ENCODE results near the gene ATP12A. TPM values are rescaled to one million over a fixed set of nuclear protein-coding genes. Genes with fewer than 3 reads are reported as not detected.

ATP12A gene
- polyA plus RNA-seq, 2 of the 4 experiments (the other 2 are of a cell fraction): not detected

DNA sequence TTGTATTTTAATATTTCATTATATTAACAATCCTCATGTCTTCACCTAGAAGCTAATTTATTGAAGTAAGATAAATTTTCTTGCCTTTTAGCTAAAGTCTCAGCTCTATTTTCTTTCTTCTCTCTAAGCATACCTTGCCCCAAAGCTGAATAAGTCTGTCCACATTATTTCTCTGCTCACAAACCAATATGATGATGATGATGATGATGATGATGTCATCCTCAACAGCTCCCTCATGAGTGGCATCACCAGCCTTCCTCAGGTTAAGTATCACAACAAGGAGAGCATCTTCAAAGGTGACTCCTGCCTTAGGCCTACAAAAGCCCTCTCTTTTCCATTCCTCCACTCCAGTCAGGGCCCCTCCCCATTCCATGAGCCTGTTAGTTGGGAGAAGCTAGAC, 31.9 kb upstream of the ATP12A start:
- DNase-seq (ENCODE audit: low read depth in 1 of 2, low spot score in 1 of 2) (no peak), FAIRE-seq (no peak), ATAC-seq (no peak)
- Histone ChIP-seq H3K4me1 (no peaks in the 10 kb centered on the region), H3K4me3 (no peak overlapping the region), H3K4me2 (no peak overlapping the region), H3K9me3 (no peaks in the 10 kb centered on the region), H3K27ac (no peak overlapping the region)
- ChIA-PET POLR2A (no interaction called here), CTCF (interaction anchor here (0.9 to 1.4 kb wide), 2 partner anchors 11 to 21 kb away, joined by 3 to 5 read pairs; no protein-coding TSS in a partner anchor)
- no peak for TF ChIP-seq ZSCAN20 (CRISPR knock-in tag; IDR thresholded peaks at IDR 0.05)
- no peak for TF ChIP-seq POLR2A (IDR thresholded peaks at IDR 0.05; ENCODE audit: low read length)
- TF ChIP-seq POLR2AphosphoS2 (conservative IDR thresholded peaks at IDR 0.05; ENCODE audit: low read length): no peak

DNA sequence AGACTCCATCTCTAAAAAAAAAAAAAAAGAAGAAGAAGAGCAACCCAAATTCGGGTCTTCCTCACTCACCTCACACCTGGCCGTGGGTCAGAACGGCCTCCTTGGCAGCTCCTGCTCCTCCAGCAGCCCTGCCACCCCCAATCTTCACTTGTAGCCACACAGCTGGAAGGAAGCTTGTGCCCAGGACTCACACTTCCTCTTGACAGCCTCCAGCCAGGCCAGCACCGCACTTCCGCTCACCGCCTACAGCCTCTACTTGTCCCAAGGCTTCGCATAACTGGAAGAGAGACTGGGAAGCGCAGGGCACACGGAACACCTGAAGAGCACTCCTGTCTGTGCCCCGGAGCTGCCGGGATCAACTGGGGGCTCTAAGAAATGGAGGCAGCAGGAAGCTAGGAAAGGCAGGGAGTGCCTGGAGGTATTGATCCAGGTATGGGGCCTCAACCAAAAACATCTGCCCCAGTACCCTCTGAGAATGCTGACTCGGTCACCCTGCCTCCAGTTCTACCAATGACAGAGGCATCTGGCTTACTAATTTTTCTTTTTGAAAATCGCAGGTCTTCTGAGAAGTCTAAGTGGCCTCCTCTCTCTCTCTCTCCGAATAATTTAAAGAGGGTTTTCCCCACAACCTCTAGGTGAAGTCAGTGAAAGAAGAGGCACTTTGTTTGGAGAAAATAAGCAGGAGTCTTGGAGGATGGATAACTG, 31.1 kb upstream of the ATP12A start:
- FAIRE-seq: no peak
- TF ChIP-seq ESRRA (IDR thresholded peaks at IDR 0.05; ENCODE audit: borderline replicate concordance, low read length) (no peak), CBX2 (IDR thresholded peaks at IDR 0.05; ENCODE audit: borderline replicate concordance, low read depth) (no peak), CHD4 (IDR thresholded peaks at IDR 0.05; ENCODE audit: borderline replicate concordance) (no peak), HEYL (CRISPR knock-in tag; IDR thresholded peaks at IDR 0.05) (no peak), HOXB13 (CRISPR knock-in tag; IDR thresholded peaks at IDR 0.05; ENCODE audit: low read depth) (no peak), JUN (IDR thresholded peaks at IDR 0.05) (no peak), NPAS2 (CRISPR knock-in tag; IDR thresholded peaks at IDR 0.05; ENCODE audit: borderline replicate concordance) (no peak), TP53 (CRISPR knock-in tag; IDR thresholded peaks at IDR 0.05) (no peak), KDM1A (IDR thresholded peaks at IDR 0.05; ENCODE audit: low read depth) (no peak), HOXA7 (CRISPR knock-in tag; IDR thresholded peaks at IDR 0.05) (no peak), KDM5A (IDR thresholded peaks at IDR 0.05) (no peak), ZSCAN20 (CRISPR knock-in tag; IDR thresholded peaks at IDR 0.05) (no peak), MYC (IDR thresholded peaks at IDR 0.05; ENCODE audit: borderline replicate concordance, low read length) (no peak), RNF2 (IDR thresholded peaks at IDR 0.05; ENCODE audit: borderline replicate concordance, low read depth) (no peak)
- TF ChIP-seq, protein P1, sequence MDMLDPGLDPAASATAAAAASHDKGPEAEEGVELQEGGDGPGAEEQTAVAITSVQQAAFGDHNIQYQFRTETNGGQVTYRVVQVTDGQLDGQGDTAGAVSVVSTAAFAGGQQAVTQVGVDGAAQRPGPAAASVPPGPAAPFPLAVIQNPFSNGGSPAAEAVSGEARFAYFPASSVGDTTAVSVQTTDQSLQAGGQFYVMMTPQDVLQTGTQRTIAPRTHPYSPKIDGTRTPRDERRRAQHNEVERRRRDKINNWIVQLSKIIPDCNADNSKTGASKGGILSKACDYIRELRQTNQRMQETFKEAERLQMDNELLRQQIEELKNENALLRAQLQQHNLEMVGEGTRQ (IDR thresholded peaks at IDR 0.05): no peak
- TF ChIP-seq, protein P2, sequence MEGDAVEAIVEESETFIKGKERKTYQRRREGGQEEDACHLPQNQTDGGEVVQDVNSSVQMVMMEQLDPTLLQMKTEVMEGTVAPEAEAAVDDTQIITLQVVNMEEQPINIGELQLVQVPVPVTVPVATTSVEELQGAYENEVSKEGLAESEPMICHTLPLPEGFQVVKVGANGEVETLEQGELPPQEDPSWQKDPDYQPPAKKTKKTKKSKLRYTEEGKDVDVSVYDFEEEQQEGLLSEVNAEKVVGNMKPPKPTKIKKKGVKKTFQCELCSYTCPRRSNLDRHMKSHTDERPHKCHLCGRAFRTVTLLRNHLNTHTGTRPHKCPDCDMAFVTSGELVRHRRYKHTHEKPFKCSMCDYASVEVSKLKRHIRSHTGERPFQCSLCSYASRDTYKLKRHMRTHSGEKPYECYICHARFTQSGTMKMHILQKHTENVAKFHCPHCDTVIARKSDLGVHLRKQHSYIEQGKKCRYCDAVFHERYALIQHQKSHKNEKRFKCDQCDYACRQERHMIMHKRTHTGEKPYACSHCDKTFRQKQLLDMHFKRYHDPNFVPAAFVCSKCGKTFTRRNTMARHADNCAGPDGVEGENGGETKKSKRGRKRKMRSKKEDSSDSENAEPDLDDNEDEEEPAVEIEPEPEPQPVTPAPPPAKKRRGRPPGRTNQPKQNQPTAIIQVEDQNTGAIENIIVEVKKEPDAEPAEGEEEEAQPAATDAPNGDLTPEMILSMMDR (IDR thresholded peaks at IDR 0.05): no peak
- TF ChIP-seq, protein P3, sequence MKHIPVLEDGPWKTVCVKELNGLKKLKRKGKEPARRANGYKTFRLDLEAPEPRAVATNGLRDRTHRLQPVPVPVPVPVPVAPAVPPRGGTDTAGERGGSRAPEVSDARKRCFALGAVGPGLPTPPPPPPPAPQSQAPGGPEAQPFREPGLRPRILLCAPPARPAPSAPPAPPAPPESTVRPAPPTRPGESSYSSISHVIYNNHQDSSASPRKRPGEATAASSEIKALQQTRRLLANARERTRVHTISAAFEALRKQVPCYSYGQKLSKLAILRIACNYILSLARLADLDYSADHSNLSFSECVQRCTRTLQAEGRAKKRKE (CRISPR knock-in tag; IDR thresholded peaks at IDR 0.05; ENCODE audit: low read depth): no peak
- TF ChIP-seq, protein P4, sequence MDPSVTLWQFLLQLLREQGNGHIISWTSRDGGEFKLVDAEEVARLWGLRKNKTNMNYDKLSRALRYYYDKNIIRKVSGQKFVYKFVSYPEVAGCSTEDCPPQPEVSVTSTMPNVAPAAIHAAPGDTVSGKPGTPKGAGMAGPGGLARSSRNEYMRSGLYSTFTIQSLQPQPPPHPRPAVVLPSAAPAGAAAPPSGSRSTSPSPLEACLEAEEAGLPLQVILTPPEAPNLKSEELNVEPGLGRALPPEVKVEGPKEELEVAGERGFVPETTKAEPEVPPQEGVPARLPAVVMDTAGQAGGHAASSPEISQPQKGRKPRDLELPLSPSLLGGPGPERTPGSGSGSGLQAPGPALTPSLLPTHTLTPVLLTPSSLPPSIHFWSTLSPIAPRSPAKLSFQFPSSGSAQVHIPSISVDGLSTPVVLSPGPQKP (IDR thresholded peaks at IDR 0.05; ENCODE audit: low read depth, low read length): no peak
- TF ChIP-seq, protein P5, sequence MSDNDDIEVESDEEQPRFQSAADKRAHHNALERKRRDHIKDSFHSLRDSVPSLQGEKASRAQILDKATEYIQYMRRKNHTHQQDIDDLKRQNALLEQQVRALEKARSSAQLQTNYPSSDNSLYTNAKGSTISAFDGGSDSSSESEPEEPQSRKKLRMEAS (IDR thresholded peaks at IDR 0.05): no peak
- no peak for DNase-seq (ENCODE audit: low read depth in 1 of 2, low spot score in 1 of 2)
- Histone ChIP-seq H3K4me3 (no peak overlapping the region), H3K27ac (peak overlapping the region in 1 of 2 experiments; percentile 39; a peak in 1 of 6 replicates), H3K4me2 (no peak overlapping the region), H3K9me3 (no peaks in the 10 kb centered on the region), H3K4me1 (no peaks in the 10 kb centered on the region)
- POLR2A ChIA-PET: no interaction called here
- ATAC-seq: no peak
- CTCF ChIA-PET: interaction anchor here (1.4 kb wide), 1 partner anchor 10 kb away, joined by 5 read pairs; no protein-coding TSS in a partner anchor
- 65% methylated on average over 12 of the region's 14 CpGs for WGBS (ENCODE audit: missing lambda C conversion rate)
